IMR-90 (cell line): ENCODE data around the gene CAP2.

Source experiments
- CEBPB ChIP-seq: IDR thresholded peaks from 2 replicates; pipeline ENCODE4 v1.6.1; 2012; ENCODE audit warnings: low read depth, low read length, improper control_type of control experiment
- MXI1 ChIP-seq: IDR thresholded peaks from 2 replicates; pipeline ENCODE4 v1.6.1; 2012; ENCODE audit warnings: low read depth, mild to moderate bottlenecking, low read length, moderate library complexity, borderline replicate concordance
- POLR2A ChIP-seq: IDR thresholded peaks from 2 replicates; pipeline ENCODE4 v1.6.1; 2012; ENCODE audit warnings: mild to moderate bottlenecking, low read depth, low read length
- RAD21 ChIP-seq: IDR thresholded peaks from 2 replicates; pipeline ENCODE4 v1.6.1; 2012; ENCODE audit warnings: low read length, improper control_type of control experiment
- TF ChIP-seq, protein P1 (sequence below): conservative IDR thresholded peaks from 2 replicates; pipeline ENCODE4 v1.5.1; 2012; ENCODE audit warnings: mild to moderate bottlenecking, low read depth, low read length, improper control_type of control experiment
- TF ChIP-seq, protein P2 (sequence below): fragments of 150-350 bp; IDR thresholded peaks from 2 replicates; pipeline ENCODE4 v1.6.1; 2017; ENCODE audit warnings: mild to moderate bottlenecking, antibody characterized with exemption, low read length, low read depth

DNA sequence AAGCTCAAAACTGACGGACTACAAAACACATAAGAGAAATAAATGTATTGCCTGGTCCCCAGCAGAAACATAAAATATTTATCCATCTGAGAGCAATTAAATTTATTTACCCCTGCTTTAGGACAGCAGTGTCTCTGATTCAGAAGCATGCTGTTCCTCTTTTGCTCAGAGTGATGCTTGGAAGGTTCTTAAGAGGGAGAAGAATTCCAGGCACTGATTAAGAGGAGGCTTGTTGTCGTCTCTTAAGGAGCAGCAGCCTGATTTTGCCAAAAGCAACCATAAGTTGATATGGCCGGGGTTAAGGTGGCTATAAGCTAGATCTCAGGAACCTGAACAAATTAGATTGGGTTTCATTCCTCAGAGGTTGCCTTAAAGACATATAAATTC, 25.8 kb downstream of the CAP2 start:
- TF ChIP-seq POLR2A (no peak), CEBPB (no peak), MXI1 (no peak), RAD21 (no peak)
- TF ChIP-seq, protein P1, sequence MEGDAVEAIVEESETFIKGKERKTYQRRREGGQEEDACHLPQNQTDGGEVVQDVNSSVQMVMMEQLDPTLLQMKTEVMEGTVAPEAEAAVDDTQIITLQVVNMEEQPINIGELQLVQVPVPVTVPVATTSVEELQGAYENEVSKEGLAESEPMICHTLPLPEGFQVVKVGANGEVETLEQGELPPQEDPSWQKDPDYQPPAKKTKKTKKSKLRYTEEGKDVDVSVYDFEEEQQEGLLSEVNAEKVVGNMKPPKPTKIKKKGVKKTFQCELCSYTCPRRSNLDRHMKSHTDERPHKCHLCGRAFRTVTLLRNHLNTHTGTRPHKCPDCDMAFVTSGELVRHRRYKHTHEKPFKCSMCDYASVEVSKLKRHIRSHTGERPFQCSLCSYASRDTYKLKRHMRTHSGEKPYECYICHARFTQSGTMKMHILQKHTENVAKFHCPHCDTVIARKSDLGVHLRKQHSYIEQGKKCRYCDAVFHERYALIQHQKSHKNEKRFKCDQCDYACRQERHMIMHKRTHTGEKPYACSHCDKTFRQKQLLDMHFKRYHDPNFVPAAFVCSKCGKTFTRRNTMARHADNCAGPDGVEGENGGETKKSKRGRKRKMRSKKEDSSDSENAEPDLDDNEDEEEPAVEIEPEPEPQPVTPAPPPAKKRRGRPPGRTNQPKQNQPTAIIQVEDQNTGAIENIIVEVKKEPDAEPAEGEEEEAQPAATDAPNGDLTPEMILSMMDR = no peak
- TF ChIP-seq, protein P2, sequence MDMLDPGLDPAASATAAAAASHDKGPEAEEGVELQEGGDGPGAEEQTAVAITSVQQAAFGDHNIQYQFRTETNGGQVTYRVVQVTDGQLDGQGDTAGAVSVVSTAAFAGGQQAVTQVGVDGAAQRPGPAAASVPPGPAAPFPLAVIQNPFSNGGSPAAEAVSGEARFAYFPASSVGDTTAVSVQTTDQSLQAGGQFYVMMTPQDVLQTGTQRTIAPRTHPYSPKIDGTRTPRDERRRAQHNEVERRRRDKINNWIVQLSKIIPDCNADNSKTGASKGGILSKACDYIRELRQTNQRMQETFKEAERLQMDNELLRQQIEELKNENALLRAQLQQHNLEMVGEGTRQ = no peak
